Measurements from ENCODE around the gene EML2.

- TF ChIP-seq, protein P1, sequence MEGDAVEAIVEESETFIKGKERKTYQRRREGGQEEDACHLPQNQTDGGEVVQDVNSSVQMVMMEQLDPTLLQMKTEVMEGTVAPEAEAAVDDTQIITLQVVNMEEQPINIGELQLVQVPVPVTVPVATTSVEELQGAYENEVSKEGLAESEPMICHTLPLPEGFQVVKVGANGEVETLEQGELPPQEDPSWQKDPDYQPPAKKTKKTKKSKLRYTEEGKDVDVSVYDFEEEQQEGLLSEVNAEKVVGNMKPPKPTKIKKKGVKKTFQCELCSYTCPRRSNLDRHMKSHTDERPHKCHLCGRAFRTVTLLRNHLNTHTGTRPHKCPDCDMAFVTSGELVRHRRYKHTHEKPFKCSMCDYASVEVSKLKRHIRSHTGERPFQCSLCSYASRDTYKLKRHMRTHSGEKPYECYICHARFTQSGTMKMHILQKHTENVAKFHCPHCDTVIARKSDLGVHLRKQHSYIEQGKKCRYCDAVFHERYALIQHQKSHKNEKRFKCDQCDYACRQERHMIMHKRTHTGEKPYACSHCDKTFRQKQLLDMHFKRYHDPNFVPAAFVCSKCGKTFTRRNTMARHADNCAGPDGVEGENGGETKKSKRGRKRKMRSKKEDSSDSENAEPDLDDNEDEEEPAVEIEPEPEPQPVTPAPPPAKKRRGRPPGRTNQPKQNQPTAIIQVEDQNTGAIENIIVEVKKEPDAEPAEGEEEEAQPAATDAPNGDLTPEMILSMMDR (IDR thresholded peaks at IDR 0.05): no peak
- no peak for TF ChIP-seq POLR2AphosphoS5 (IDR thresholded peaks at IDR 0.05; ENCODE audit: low read depth, low read length)
- TF ChIP-seq, protein P2, sequence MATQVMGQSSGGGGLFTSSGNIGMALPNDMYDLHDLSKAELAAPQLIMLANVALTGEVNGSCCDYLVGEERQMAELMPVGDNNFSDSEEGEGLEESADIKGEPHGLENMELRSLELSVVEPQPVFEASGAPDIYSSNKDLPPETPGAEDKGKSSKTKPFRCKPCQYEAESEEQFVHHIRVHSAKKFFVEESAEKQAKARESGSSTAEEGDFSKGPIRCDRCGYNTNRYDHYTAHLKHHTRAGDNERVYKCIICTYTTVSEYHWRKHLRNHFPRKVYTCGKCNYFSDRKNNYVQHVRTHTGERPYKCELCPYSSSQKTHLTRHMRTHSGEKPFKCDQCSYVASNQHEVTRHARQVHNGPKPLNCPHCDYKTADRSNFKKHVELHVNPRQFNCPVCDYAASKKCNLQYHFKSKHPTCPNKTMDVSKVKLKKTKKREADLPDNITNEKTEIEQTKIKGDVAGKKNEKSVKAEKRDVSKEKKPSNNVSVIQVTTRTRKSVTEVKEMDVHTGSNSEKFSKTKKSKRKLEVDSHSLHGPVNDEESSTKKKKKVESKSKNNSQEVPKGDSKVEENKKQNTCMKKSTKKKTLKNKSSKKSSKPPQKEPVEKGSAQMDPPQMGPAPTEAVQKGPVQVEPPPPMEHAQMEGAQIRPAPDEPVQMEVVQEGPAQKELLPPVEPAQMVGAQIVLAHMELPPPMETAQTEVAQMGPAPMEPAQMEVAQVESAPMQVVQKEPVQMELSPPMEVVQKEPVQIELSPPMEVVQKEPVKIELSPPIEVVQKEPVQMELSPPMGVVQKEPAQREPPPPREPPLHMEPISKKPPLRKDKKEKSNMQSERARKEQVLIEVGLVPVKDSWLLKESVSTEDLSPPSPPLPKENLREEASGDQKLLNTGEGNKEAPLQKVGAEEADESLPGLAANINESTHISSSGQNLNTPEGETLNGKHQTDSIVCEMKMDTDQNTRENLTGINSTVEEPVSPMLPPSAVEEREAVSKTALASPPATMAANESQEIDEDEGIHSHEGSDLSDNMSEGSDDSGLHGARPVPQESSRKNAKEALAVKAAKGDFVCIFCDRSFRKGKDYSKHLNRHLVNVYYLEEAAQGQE (IDR thresholded peaks at IDR 0.05; ENCODE audit: insufficient read depth in 1 of 2, low read depth in 2 of 2, low read length in 1 of 2): no peak
- TF ChIP-seq SIN3A (IDR thresholded peaks at IDR 0.05; ENCODE audit: borderline replicate concordance, insufficient read depth, low read depth, low read length): no peak
These were observed 24.6 kb upstream of the EML2 start for GRCh38 chr19:45663800-45664199.

Measured in Panc1 (cell line).